ENCODE measurements around the gene NFYB. TPM values are rescaled to one million over a fixed set of nuclear protein-coding genes. Genes with fewer than 3 reads are reported as not detected.
A peak's percentile ranks its signal among the peaks of the same experiment; 100 is the strongest.

NFYB gene
- total RNA-seq, 1 donor from 2014 or later, result 100 TPM

DNA sequence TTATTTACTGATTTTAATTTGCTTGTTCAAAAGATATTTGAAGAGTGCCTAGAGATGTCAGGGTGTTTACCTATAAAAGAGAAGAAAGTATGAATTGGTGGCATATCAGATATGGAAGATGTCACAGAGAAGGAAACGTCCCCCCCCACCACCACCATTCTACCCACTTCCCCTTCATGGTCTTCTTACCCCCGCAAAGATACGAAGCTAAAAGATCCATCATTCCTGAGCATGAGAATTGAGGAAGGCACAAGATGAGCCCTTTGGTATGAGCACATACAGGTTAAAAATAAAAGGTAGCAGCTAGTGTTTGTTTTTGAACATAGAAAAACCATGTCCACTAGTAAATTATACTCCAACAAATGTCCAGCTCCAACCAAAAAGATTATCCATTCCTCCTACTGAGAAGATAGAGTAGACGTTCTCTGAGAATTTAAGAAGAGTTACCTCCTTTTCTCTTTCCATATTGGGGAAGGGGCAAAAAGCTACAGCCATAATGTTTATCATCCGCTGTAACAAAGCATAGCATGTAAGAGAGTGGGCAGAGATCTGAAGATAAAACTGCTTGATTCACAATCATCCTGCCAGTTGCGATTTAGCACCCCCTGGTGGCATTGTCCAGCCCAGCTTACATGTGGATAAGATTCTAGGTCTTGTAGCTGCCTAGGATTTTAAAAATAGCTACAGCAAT lies 29.1 kb downstream of the NFYB start:
- H3K27me3 Mint-ChIP-seq (ENCODE audit: insufficient read depth, low read depth), result no peaks in the 10 kb centered on the region
- TF ChIP-seq CTCF (IDR thresholded peaks at IDR 0.05) (peak; percentile 94), EZH2phosphoT487 (IDR thresholded peaks at IDR 0.05) (no peak)

GRCh38 chr12:104106965-104107364 lies 31.0 kb downstream of the NFYB start:
- H3F3A ChIP-seq (ENCODE audit: low read depth), result peaks cover 18% of the 10 kb centered on the region
- no peaks in the 10 kb centered on the region for H3K27me3 ChIP-seq
- H3K4me3 Mint-ChIP-seq, result no peak overlapping the region
- H3K27ac ChIP-seq, result no peak overlapping the region
- H3K9ac ChIP-seq, result no peak overlapping the region
- no peak overlapping the region for H3K27ac Mint-ChIP-seq
- H3K9me3 ChIP-seq (ENCODE audit: low read depth), result no peaks in the 10 kb centered on the region
- no peaks in the 10 kb centered on the region for H3K79me2 ChIP-seq (ENCODE audit: low read depth)
- H3K36me3 ChIP-seq, result no peaks in the 10 kb centered on the region
- no peak for DNase-seq (ENCODE audit: low spot score)
- no peaks in the 10 kb centered on the region for H3K9me3 Mint-ChIP-seq
- no peaks in the 10 kb centered on the region for H3K36me3 Mint-ChIP-seq
- H3K4me1 ChIP-seq, result no peaks in the 10 kb centered on the region
- TF ChIP-seq CTCF (IDR thresholded peaks at IDR 0.05) (no peak), EZH2 (IDR thresholded peaks at IDR 0.05) (no peak), EZH2phosphoT487 (IDR thresholded peaks at IDR 0.05) (no peak)
- H3K27me3 Mint-ChIP-seq (ENCODE audit: insufficient read depth, low read depth), result no peaks in the 10 kb centered on the region
- no peak overlapping the region for H2AFZ ChIP-seq (replicated peaks)
- no peak overlapping the region for H3K4me3 ChIP-seq
- H4K20me1 ChIP-seq (ENCODE audit: low read depth), result no peaks in the 10 kb centered on the region
- no peak overlapping the region for H3K4me2 ChIP-seq
- no peaks in the 10 kb centered on the region for H3K4me1 Mint-ChIP-seq

More for the DNA sequence above, 29.1 kb downstream of the NFYB start:
- H3K36me3 ChIP-seq, result no peaks in the 10 kb centered on the region
- Mint-ChIP-seq H3K4me1 (no peaks in the 10 kb centered on the region), H3K9me3 (no peaks in the 10 kb centered on the region), H3K27ac (no peak overlapping the region), H3K36me3 (no peaks in the 10 kb centered on the region), H3K4me3 (no peak overlapping the region)
- no peaks in the 10 kb centered on the region for H4K20me1 ChIP-seq (ENCODE audit: low read depth)
- H3K27me3 ChIP-seq, result no peaks in the 10 kb centered on the region
- peak overlapping the region; percentile 60 for H2AFZ ChIP-seq (replicated peaks)
- H3K4me1 ChIP-seq, result no peaks in the 10 kb centered on the region
- H3K27ac ChIP-seq, result no peak overlapping the region
- no peaks in the 10 kb centered on the region for H3K9me3 ChIP-seq (ENCODE audit: low read depth)
- peaks cover 21% of the 10 kb centered on the region for H3F3A ChIP-seq (ENCODE audit: low read depth)
- H3K9ac ChIP-seq, result no peak overlapping the region
- DNase-seq (ENCODE audit: low spot score), result peak; percentile 85
- H3K4me3 ChIP-seq, result no peak overlapping the region
- no peak overlapping the region for H3K4me2 ChIP-seq
- no peaks in the 10 kb centered on the region for H3K79me2 ChIP-seq (ENCODE audit: low read depth)

GRCh38 chr12:104105461-104105860 lies 32.5 kb downstream of the NFYB start:
- H2AFZ ChIP-seq (replicated peaks), result no peak overlapping the region
- no peak overlapping the region for H3K4me3 Mint-ChIP-seq
- no peaks in the 10 kb centered on the region for H3K9me3 Mint-ChIP-seq
- no peaks in the 10 kb centered on the region for H3K27me3 Mint-ChIP-seq (ENCODE audit: insufficient read depth, low read depth)
- H3K9ac ChIP-seq, result no peak overlapping the region
- no peak overlapping the region for H3K27ac Mint-ChIP-seq
- H3K36me3 ChIP-seq, result no peaks in the 10 kb centered on the region
- DNase-seq (ENCODE audit: low spot score), result no peak
- no peaks in the 10 kb centered on the region for H3K4me1 ChIP-seq
- no peak overlapping the region for H3K27ac ChIP-seq
- no peaks in the 10 kb centered on the region for H3K79me2 ChIP-seq (ENCODE audit: low read depth)
- peaks cover 8% of the 10 kb centered on the region for H3F3A ChIP-seq (ENCODE audit: low read depth)
- no peaks in the 10 kb centered on the region for H4K20me1 ChIP-seq (ENCODE audit: low read depth)
- no peaks in the 10 kb centered on the region for H3K27me3 ChIP-seq
- H3K4me2 ChIP-seq, result no peak overlapping the region
- no peaks in the 10 kb centered on the region for H3K9me3 ChIP-seq (ENCODE audit: low read depth)
- H3K36me3 Mint-ChIP-seq, result no peaks in the 10 kb centered on the region
- no peaks in the 10 kb centered on the region for H3K4me1 Mint-ChIP-seq
- TF ChIP-seq CTCF (IDR thresholded peaks at IDR 0.05) (no peak), EZH2phosphoT487 (IDR thresholded peaks at IDR 0.05) (no peak), EZH2 (IDR thresholded peaks at IDR 0.05) (no peak)
- no peak overlapping the region for H3K4me3 ChIP-seq
